OCI-LY1 (cell line): ENCODE data around the gene NFKBIB.

ENCODE experiments used
- H2AFZ ChIP-seq: fragments of 200-600 bp; sonication (generic), shearing (Covaris generic); 2 replicates; pipeline ENCODE4 v1.6.0; 2014; ENCODE audit warnings: antibody characterized with exemption, mild to moderate bottlenecking, low read length
- H3F3A ChIP-seq: fragments of 200-600 bp; sonication (generic), shearing (Covaris generic); 2 replicates; pipeline ENCODE4 v1.6.0; 2014; ENCODE audit warnings: mild to moderate bottlenecking, antibody characterized with exemption, low read length, moderate library complexity; ENCODE audit not compliant: insufficient read depth
- H3K27ac ChIP-seq: fragments of 200-600 bp; sonication (generic); 2 replicates; pipeline ENCODE4 v1.5.1; 2014; ENCODE audit warnings: low read length, mixed run types, mild to moderate bottlenecking, low read depth; ENCODE audit not compliant: poor library complexity, severe bottlenecking
- H3K27me3 ChIP-seq: fragments of 200-600 bp; sonication (generic); 2 replicates; pipeline ENCODE4 v1.6.0; 2014; ENCODE audit warnings: antibody characterized with exemption, mild to moderate bottlenecking, low read length, moderate library complexity; ENCODE audit not compliant: insufficient read depth
- H3K36me3 ChIP-seq: fragments of 200-600 bp; sonication (generic); 2 replicates; pipeline ENCODE4 v1.6.1; 2014; ENCODE audit warnings: mild to moderate bottlenecking, antibody characterized with exemption, low read length, moderate library complexity, mixed read lengths; ENCODE audit not compliant: insufficient read depth
- H3K4me1 ChIP-seq: fragments of 200-600 bp; sonication (generic); 2 replicates; pipeline ENCODE4 v1.5.1; 2014; ENCODE audit warnings: mild to moderate bottlenecking, low read length, moderate library complexity; ENCODE audit not compliant: insufficient read depth, severe bottlenecking
- H3K4me2 ChIP-seq: fragments of 200-600 bp; sonication (generic), shearing (Covaris generic); 2 replicates; pipeline ENCODE4 v1.6.1; 2014; ENCODE audit warnings: low read length
- H3K4me3 ChIP-seq: fragments of 200-600 bp; sonication (generic); 2 replicates; pipeline ENCODE4 v1.5.1; 2014; ENCODE audit warnings: low read length, low read depth, mild to moderate bottlenecking, mixed read lengths; ENCODE audit not compliant: poor library complexity, severe bottlenecking
- H3K79me2 ChIP-seq: fragments of 200-600 bp; shearing (Covaris generic); 2 replicates; pipeline ENCODE4 v1.6.1; 2016; ENCODE audit warnings: mixed run types, low read length, mixed read lengths; ENCODE audit not compliant: insufficient read depth
- H3K9ac ChIP-seq: fragments of 200-600 bp; sonication (generic), shearing (Covaris generic); 2 replicates; pipeline ENCODE4 v1.6.1; 2014; ENCODE audit warnings: mild to moderate bottlenecking, low read length, mixed read lengths
- H3K9me2 ChIP-seq: fragments of 200-600 bp; sonication (generic), shearing (Covaris generic); 2 replicates; pipeline ENCODE4 v1.6.1; 2014; ENCODE audit warnings: low read depth, mild to moderate bottlenecking, low read length, mixed read lengths
- H3K9me3 ChIP-seq: fragments of 200-600 bp; shearing (Covaris generic); 2 replicates; pipeline ENCODE4 v1.6.1; 2014; ENCODE audit warnings: low read length, mixed read lengths
- H4K20me1 ChIP-seq: fragments of 200-600 bp; sonication (generic), shearing (Covaris generic); 2 replicates; pipeline ENCODE4 v1.6.0; 2016; ENCODE audit warnings: mild to moderate bottlenecking, low read length; ENCODE audit not compliant: insufficient read depth
- EZH2 ChIP-seq: fragments of 200-600 bp; sonication (generic), shearing (Covaris generic); IDR thresholded peaks from 2 replicates; pipeline ENCODE4 v1.8.0; 2017; ENCODE audit warnings: borderline replicate concordance, mixed run types, mild to moderate bottlenecking, antibody characterized with exemption, low read length, moderate library complexity, mixed read lengths
- TF ChIP-seq, protein P1 (sequence below): fragments of 200-600 bp; sonication (generic), shearing (Covaris generic); IDR thresholded peaks from 2 replicates; pipeline ENCODE4 v1.5.1; 2017; ENCODE audit warnings: mild to moderate bottlenecking, antibody characterized with exemption, low read length, moderate library complexity, mixed read lengths

Gene NFKBIB

DNA sequence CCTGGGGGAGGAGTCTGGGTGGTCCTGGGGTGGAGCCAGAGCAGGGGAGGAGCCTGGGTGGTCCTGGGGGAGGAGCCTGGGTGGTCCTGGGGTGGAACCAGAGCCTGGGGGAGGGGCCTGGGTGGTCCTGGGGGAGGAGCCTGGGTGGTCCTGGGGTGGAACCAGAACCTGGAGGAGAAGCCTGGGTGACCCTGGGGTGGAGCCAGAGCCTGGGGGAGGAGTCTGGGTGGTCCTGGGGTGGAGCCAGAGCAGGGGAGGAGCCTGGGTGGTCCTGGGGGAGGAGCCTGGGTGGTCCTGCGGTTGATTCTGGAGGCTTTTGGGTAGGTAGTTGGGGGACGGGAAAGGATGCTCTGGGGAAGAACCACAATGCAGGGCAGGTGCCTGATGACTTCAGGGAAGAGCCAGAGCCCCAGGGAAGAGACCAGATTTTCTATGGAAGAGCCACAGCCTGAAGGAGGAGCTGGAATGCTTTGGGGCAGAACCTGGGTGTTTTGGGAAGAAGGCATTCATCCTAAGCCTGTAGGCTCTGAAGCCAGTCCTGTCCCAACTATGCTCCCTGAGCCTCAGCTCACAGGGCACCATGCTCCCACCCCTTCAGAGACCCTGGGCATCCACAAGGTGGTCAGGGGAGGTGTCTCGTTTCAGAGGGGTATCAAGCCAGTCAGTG, 45.9 kb downstream of the NFKBIB start:
- no peaks in the 10 kb centered on the region for H3K4me1 ChIP-seq
- H2AFZ ChIP-seq: no peak overlapping the region
- no peaks in the 10 kb centered on the region for H3K9me3 ChIP-seq
- H3F3A ChIP-seq: no peaks in the 10 kb centered on the region
- no peaks in the 10 kb centered on the region for H3K36me3 ChIP-seq
- no peaks in the 10 kb centered on the region for H4K20me1 ChIP-seq
- no peaks in the 10 kb centered on the region; the same call in 1 of the 2 replicates for H3K27me3 ChIP-seq
- no peak overlapping the region for H3K9ac ChIP-seq
- H3K4me2 ChIP-seq: no peak overlapping the region
- TF ChIP-seq EZH2: no peak
- TF ChIP-seq, protein P1, sequence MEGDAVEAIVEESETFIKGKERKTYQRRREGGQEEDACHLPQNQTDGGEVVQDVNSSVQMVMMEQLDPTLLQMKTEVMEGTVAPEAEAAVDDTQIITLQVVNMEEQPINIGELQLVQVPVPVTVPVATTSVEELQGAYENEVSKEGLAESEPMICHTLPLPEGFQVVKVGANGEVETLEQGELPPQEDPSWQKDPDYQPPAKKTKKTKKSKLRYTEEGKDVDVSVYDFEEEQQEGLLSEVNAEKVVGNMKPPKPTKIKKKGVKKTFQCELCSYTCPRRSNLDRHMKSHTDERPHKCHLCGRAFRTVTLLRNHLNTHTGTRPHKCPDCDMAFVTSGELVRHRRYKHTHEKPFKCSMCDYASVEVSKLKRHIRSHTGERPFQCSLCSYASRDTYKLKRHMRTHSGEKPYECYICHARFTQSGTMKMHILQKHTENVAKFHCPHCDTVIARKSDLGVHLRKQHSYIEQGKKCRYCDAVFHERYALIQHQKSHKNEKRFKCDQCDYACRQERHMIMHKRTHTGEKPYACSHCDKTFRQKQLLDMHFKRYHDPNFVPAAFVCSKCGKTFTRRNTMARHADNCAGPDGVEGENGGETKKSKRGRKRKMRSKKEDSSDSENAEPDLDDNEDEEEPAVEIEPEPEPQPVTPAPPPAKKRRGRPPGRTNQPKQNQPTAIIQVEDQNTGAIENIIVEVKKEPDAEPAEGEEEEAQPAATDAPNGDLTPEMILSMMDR: no peak
- H3K79me2 ChIP-seq: no peaks in the 10 kb centered on the region
- H3K27ac ChIP-seq: no peak overlapping the region
- H3K4me3 ChIP-seq: no peak overlapping the region
- no peaks in the 10 kb centered on the region for H3K9me2 ChIP-seq

DNA sequence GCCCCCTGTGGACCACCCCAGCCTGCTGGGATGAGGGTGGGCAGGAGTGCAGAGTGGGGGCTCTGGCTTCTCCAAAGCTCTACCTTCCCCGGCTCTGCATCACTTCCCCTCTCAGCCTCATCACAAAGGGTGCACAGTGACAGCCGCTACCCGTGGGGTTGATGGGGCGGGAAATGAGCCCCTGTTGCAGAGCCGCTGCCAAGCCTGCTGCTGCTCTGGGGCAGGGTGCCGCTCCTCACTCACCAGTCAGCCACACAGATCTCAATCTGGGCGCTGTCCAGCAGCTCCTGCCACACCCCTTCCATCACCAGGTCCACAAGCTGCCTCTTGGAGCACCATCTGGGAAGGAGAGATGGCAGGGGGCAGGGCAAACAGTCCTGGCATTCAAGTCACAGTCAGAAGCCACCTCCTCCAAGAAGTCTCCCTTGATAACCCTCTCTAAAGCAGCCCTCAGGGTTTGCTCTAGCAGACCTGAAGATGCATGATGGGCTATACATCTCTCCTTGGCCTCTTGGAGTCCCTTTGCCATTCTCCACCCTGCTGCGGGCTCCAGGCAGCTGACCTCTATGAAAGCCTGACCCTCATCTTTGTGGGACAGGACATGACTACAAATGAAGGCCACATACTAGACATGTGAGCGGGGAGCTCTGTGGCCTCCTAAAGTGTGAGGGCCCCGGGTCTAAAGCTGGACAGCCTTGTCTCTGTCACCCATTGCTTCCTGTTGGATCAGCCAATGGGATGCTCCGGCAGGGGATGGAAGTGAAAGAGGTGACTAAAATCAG, 46.7 kb downstream of the NFKBIB start:
- Histone ChIP-seq H3K9ac (no peak overlapping the region), H3K9me2 (no peaks in the 10 kb centered on the region), H3F3A (no peaks in the 10 kb centered on the region), H3K27me3 (no peaks in the 10 kb centered on the region; the same call in 1 of the 2 replicates), H3K27ac (no peak overlapping the region), H4K20me1 (no peaks in the 10 kb centered on the region), H2AFZ (no peak overlapping the region), H3K4me3 (no peak overlapping the region), H3K79me2 (no peaks in the 10 kb centered on the region), H3K4me1 (no peaks in the 10 kb centered on the region), H3K36me3 (no peaks in the 10 kb centered on the region), H3K9me3 (no peaks in the 10 kb centered on the region), H3K4me2 (no peak overlapping the region)
- TF ChIP-seq, protein P1: no peak
- TF ChIP-seq EZH2: no peak

DNA sequence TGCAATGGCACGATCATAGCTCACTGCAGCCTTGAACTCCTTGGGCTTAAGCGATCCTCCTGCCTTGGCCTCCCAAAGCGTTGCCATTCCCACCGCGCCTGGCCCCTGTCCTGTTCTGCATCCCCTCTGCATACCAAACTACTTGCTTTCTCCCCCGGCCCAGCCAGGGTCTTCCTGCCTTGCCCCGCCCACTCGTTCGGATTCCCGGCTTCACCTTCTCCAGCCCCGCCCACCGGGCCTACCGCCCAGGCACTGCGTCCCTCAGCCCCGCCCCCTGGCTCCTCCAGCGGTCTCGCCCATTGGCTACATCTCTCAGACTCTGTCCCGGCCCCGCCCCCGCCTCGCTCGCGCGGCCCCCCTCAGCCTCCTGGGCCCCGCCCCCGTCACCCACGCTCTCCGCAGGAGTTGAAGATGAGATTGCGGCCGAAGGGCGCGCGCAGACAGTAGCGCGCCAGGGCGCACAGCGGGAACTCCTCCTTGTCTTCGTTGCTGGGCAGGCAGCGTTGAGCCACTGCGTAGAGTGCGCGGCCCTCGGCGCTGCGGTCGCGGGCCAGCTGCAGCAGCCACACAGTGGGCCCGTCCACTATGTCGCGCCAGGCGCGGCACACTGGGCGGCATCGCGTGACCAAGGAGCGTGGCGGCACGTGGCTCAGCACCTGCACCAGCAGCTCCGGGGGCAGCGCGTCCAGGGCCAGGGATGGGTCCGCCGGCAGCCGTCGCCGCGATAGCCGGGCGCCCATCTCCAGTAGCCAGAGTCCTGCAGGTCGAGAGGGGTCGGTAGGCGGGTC, 50.0 kb downstream of the NFKBIB start:
- no peak overlapping the region for H3K27ac ChIP-seq
- H3K9ac ChIP-seq: no peak overlapping the region
- no peak overlapping the region for H2AFZ ChIP-seq

More for the DNA sequence above, 50.0 kb downstream of the NFKBIB start:
- no peaks in the 10 kb centered on the region for H3K36me3 ChIP-seq
- H3K27me3 ChIP-seq: 0 out of 2 replicates have a peak, but pooled peaks cover 6% of the 10 kb centered on the region
- no peaks in the 10 kb centered on the region for H3F3A ChIP-seq
- H3K79me2 ChIP-seq: no peaks in the 10 kb centered on the region
- H3K4me2 ChIP-seq: no peak overlapping the region
- no peaks in the 10 kb centered on the region for H3K9me2 ChIP-seq
- no peak overlapping the region for H3K4me3 ChIP-seq
- H3K4me1 ChIP-seq: no peaks in the 10 kb centered on the region
- TF ChIP-seq, protein P1: no peak
- no peak for TF ChIP-seq EZH2
- no peaks in the 10 kb centered on the region for H4K20me1 ChIP-seq
- H3K9me3 ChIP-seq: no peaks in the 10 kb centered on the region
